KOPT-K1 (cell line): ENCODE measurements around the gene PRAF2.

Experiments used
- H3K27ac ChIP-seq: fragments of 200-600 bp; sonication (generic); 2 replicates; pipeline ENCODE4 v1.5.1; 2016; ENCODE audit warnings: antibody characterized with exemption, mild to moderate bottlenecking, low read depth, low read length; ENCODE audit not compliant: poor library complexity, severe bottlenecking
- H3K36me3 ChIP-seq: fragments of 200-600 bp; sonication (generic); 2 replicates; pipeline ENCODE4 v1.5.1; 2017; ENCODE audit warnings: antibody characterized with exemption, mild to moderate bottlenecking, low read length, moderate library complexity; ENCODE audit not compliant: insufficient read depth
- H3K9me3 ChIP-seq: fragments of 200-600 bp; sonication (generic); 2 replicates; pipeline ENCODE4 v1.5.1; 2017; ENCODE audit warnings: antibody characterized with exemption, low read length, mild to moderate bottlenecking; ENCODE audit not compliant: insufficient read depth, poor library complexity, severe bottlenecking

The PRAF2 gene

DNA sequence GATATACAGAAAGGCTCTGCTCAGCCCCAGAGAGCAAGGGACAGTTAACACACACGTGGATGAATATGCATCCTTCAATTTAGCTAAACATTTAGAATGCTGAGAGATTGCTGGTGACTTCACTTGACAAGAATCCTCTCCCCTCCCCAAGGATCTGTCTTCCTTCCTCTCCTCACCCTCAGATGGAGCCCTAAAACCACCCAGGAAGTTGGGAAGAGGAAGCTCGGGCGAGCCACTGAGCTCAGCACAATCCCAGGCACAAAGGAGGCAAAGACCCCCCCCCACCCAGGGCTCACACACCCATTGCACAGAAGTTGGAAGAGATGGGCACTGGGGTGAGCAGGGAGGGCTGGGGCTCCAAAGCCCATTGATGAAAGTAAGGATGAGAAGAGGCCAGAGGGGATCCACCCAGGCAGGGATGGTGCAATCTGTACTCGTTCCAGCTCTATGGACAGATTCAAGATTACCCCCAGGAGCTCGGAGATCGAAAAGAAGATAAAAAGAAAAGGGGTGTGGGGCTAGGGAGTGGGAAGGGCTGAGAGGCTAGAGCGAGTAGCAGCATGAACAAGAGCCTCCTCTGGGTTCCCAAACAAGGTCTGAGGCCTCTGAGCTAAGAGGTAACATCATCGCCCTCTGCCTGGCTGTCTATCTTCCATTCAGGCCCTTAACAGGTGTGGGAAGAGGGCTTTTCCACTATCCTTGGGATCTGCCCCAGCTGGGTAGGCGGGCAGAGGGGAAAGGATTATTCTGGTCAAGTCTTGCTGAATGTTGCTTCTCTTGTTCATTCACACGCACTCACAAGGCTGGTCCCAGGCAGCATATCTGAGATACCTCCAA lies 31.8 kb downstream of the PRAF2 start:
- Histone ChIP-seq H3K27ac (no peak overlapping the region), H3K36me3 (peaks cover 13% of the 10 kb centered on the region; the same call in 1 of the 2 replicates), H3K9me3 (no peaks in the 10 kb centered on the region)

GRCh38 chrX:49040376-49040955 lies 33.3 kb downstream of the PRAF2 start:
- Histone ChIP-seq H3K9me3 (no peaks in the 10 kb centered on the region), H3K36me3 (peaks cover 13% of the 10 kb centered on the region; the same call in 1 of the 2 replicates), H3K27ac (peak overlapping the region; percentile 45)

DNA sequence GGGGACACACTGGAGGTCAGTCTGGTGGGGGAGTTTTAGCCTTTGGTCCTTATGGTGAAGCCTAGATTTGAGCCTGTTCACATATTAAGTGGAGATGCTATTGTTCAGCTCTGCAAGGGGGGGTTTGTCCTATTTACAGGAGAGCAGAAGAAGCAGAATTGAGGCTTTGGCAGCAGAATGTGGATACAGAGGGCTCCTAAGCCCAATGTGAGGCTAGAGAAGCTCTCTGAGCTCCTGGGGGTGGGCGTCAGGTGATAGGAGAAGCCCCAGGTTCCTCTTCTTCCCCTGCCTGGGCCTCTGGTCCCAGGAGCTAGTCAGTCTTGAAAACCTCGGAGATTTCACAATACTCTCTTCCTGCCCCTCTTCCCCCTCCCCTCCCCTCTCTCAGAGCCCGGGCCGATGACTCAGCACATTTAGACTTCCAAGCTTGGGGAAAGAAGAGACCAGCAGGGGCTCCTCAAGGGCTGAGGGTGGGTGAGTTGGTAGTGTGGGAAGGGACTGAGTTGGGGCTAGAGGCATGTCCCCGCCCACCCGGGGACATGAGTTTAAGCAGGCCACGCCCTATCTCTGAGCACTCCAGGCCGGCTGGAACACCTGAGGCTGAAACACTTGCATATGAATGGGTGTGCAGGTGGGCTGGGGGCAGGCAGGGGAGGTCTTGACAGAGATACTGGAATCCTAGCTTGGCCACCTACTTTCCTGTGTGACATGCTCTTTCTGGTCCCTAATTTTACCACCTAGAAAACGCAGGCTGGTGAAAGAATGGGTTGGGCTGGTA lies 34.0 kb downstream of the PRAF2 start:
- Histone ChIP-seq H3K36me3 (peaks cover 13% of the 10 kb centered on the region; the same call in 1 of the 2 replicates), H3K27ac (peak overlapping the region; percentile 45), H3K9me3 (no peaks in the 10 kb centered on the region)

- Histone ChIP-seq H3K9me3 (no peaks in the 10 kb centered on the region), H3K27ac (no peak overlapping the region), H3K36me3 (peaks cover 28% of the 10 kb centered on the region; the same call in 1 of the 2 replicates)
Observed at GRCh38 chrX:49037883-49038475, 35.8 kb downstream of the PRAF2 start.

DNA sequence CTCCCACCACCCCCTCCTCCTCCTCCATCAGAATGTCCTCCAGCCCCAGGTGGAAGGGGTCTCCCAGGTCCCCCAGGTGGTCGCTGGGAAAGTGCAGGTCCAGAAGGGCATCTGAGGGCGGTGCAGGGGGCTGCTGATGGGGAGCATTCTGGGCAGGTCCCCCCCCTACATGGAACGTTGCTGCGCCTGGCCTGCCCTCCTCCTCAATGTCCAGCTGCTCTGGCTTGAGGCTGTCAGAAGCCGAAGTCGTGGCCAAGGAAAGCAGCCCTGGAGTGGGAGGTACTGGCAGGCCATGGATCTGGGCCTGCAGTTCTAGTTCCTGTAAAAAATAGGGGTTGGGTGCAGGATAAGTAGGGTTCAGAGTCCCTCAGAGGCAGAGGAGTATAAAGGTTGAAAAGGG lies 43.5 kb downstream of the PRAF2 start:
- no peak overlapping the region for H3K27ac ChIP-seq
- no peaks in the 10 kb centered on the region for H3K9me3 ChIP-seq
- peaks cover 15% of the 10 kb centered on the region; the same call in 1 of the 2 replicates for H3K36me3 ChIP-seq

- H3K9me3 ChIP-seq, result no peaks in the 10 kb centered on the region
- H3K36me3 ChIP-seq, result peaks cover 15% of the 10 kb centered on the region; the same call in 1 of the 2 replicates
- H3K27ac ChIP-seq, result no peak overlapping the region
Observed at GRCh38 chrX:49029876-49030275, 43.9 kb downstream of the PRAF2 start.
